Activated CD8-positive, alpha-beta memory T cell treated with anti-CD3 and anti-CD28 coated beads, Interleukin-2, amount 50 U/mL, for 1 hour (primary cell): Measurements from ENCODE around the gene MYOZ3.

Experiments
- DNase-seq: peaks from one replicate; pipeline ENCODE4 v3.0.0-alpha.2; 2020; ENCODE audit errors: extremely low read depth

Gene MYOZ3

GRCh38 chr5:150659360-150660107, 1.5 kb upstream of the MYOZ3 start:
- DNase-seq: no peak

DNA sequence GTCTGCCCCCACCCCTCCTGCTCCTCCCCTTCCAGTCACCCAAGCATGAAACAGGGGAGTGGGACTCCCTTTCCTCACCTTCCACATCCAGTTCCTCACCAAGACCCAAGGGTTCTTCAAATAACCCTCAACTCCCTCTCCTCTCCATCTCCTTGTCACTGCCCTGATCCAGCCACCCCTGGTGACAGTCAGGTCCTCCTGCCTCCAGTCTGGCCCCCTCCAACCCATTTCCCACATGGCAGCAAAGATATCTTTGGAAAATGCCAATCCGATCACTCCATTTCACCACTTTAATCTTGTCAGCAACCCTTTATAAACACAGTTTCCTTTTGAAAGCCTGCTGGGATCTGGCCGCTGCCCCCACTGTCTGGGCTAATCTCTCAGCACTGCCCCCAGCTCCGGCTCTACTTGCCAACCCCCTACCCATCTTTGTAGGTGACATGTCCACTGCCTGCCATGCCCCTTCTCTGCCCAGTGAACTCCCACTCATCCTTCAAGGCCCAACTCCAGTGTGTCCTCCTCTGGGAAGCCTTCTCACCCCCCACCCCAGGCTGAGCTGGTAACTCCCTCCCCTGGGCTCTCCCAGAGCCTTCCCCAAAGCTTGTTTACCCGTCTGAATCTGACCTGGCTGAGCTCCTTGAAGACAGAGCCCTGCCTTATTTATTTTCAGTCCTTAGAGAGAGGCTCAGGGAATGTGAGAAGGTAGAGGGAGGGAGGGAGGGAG, 781 bp upstream of the MYOZ3 start:
- DNase-seq: no peak

DNA sequence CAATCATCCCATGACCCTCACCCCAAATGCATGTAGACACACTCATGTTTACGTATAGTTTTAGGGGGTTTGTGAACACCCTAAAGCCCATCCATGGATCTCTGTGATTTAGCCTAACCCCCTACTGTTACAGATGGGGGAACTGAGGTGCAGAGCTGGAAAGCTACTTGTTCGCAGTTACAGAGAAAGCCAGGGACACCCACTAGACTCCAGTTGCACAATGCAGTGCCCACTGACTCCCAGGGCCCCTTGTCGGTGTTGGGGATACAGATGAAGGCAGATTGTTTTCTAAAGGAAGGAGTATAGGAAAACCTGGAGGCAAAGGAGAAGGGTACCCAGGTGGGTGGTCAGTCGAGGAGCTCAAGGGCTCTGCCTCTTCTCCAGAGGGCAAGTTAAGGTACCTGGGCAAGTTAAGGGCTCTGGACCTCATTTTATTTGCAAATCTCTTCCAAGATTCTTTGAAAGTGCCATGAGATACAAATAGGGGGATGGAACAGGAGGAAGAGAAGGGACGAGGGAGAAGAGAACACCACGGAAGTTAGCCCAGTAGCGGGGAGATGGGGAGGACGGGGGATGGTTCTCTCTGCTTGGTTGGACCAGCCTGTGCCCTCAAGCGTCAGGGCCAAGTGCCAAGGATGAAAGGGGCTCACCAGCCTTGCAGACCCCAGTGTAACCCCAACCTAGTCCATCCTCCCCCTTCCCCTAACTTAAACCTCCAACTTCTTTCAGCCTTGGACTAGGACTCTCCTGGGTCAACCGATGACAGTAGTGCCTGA, 958 bp downstream of the MYOZ3 start:
- no peak for DNase-seq

GRCh38 chr5:150662731-150663516, 1.9 kb downstream of the MYOZ3 start:
- no peak for DNase-seq

DNA sequence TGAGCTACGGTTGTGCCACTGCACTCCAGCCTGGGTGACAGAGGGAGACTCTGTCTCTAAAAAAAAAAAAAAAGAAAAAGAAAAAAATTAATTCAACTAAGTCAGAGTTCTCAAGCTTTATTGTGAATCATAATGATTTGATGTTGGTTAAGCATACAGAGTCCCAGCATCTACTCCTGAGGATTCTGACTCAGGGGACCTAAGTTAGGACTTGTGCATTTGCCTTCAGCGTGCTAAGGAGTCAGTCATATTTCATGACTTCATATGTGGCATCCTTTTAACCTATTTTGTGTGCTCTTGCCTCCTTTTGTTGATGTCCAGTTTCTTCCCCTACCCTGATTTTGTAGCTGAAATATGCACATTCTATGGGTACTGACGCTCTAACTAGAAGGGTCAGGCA, 2.9 kb downstream of the MYOZ3 start:
- DNase-seq: no peak

GRCh38 chr5:150665044-150665443, 4.0 kb downstream of the MYOZ3 start:
- no peak for DNase-seq

GRCh38 chr5:150670275-150670947, 9.4 kb downstream of the MYOZ3 start:
- no peak for DNase-seq

DNA sequence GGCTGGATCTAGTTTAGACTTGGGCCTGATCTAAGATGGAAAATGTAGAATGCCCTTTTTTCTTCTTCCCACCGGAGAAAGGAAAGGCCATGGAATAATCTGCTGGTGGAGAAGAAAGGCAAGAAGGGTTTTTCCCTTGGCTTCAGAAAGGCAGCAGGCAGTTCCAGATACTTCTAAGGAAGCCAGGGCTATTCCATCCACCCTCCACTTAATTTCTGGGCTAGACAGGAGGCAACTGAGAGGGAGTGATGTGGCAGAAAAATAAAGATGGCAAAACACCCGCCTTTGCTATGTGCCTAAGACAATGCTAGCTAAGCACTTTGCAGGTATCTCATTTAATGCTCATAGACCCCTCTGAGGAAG, 9.9 kb downstream of the MYOZ3 start:
- no peak for DNase-seq

GRCh38 chr5:150671509-150672236, 10.6 kb downstream of the MYOZ3 start:
- no peak for DNase-seq

GRCh38 chr5:150672237-150672883, 11.3 kb downstream of the MYOZ3 start:
- no peak for DNase-seq

DNA sequence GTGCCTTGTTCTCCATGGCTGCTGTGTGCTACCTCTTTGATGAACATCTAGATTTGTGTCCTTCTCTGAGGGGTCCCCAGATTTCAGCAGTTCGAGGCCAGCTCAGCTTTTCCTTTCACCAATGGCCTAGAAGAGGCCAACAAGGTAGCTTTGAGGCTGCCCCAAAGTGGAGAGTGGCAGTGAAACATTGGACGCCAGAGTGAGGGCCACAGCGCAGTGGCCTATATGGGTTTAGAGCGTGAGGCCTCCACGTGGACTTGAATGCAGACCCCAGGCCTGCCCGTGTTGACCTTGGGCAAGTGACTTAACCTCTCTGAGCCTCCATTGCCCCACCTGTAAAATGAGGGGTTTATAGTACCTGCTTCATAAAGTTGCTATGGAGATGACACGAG, 11.8 kb downstream of the MYOZ3 start:
- no peak for DNase-seq

DNA sequence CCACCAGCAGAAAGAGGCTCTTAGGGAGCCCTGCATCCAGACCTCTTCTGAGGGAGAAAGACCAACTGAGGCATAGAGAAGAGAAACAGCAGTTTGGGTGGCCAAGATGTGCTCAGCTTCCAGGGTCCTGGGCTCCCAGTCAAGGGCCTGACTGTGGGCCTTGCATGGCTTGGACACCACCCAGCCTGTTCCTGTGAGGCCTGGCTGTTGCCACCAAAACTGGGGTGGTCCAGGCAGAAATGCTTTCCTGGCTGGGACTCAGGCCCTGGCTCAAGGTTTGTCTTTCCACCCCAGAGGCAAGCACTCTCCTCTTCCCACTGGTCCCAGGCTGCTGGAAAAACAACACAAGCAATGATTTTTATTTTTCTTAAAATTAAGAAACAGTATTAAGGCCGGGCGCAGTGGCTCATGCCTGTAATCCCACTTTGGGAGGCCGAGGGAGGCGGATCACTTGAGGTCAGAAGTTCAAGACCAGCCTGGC, 13.3 kb downstream of the MYOZ3 start:
- no peak for DNase-seq

- no peak for DNase-seq
Observed at GRCh38 chr5:150675069-150675468, 14.0 kb downstream of the MYOZ3 start.

DNA sequence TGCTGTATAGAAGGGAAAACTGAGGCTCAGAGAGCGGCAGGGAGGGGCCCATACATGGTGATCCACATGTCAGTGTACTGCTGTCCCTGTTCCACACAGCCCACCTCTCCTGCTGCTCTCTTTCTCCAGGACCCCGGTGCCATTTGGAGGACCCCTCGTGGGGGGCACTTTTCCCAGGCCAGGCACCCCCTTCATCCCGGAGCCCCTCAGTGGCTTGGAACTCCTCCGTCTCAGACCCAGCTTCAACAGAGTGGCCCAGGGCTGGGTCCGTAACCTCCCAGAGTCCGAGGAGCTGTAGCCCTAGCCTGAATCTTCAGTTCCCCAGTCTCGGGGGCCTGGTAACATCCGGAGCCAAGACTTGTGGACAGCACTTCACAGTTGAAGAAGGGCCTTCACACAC, 15.5 kb downstream of the MYOZ3 start:
- DNase-seq: no peak

DNA sequence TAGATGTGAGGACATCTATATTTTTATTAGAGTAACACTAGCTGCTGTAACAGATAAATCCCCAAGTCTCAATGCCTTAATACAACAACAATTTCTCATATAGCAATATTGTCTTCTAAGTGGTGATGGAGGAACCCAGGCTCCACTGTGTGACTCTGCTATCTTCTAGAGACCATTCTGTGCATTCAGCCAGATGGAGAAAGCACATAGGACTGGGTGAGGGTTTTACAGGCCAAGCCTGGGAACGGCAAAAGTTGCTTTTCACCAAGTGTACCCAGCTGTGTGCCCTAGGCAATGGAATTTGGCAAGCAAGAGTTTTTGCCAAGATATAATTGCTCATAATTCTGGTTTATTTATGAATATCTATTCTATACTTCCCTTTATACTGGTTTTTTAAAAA, 28.1 kb downstream of the MYOZ3 start:
- no peak for DNase-seq

- no peak for DNase-seq
Observed at GRCh38 chr5:150690760-150691159, 29.7 kb downstream of the MYOZ3 start.

DNA sequence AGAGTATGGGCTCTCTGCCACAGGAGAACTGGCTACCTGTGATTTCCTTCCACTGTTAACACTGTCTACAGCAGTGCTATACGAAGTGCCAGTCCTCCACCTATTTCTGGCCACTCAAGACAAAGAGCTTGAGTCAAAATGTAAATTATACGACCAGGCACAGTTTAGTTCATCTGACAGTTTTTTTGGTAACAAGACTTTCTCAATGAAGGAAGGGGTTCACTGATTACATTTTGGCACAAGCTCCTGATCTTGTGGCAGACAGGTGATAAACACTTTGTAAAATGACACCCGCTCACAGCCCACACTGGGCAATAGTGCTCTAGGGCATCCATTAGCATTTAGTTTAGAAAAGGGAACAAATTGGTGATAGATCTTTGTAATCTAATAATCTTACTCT, 31.2 kb downstream of the MYOZ3 start:
- no peak for DNase-seq

DNA sequence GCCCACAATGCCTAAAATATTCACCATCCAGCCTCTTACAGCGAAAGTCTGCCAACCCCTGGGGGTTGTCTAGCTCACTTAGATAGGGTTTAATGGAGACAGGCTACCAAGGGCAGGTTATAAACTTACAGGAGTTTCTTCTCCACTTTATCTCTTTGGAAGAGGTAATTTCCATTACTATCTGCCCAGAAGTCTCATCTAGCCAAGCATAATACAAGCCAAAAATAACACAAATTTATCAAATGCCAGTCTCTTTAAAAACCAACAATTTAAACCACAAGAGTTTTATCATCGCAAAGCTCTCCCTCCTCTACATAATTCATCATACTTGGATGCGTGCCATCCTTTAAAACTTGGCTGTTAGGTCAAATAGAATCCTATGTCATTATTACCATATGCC, 33.6 kb downstream of the MYOZ3 start:
- no peak for DNase-seq

DNA sequence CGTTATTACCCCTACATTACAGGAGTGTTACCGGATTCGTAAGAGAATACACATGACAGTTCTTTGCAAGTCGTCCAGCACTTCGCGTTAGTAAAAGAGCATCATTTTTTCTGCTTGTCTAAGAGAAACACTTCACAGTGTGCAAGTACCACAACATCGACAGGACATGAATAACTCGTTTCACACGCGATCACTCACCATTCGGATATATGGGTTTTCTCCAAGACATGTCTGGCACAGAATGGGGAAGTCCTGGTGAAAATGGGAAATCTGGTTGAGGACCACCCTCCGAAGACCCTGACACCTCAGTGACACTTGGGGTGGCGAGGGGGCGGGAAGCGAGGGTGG, 39.2 kb downstream of the MYOZ3 start:
- no peak for DNase-seq
